ENCODE data around the gene ZNF469. TPM values are rescaled to one million over a fixed set of nuclear protein-coding genes. Genes with fewer than 3 reads are reported as not detected.

Gene ZNF469
- total and polyA plus RNA-seq, 2 donors (not counting 3 experiments of a cell fraction or from before 2014, with no cell fraction given): 0.90 to 5.7 TPM

DNA sequence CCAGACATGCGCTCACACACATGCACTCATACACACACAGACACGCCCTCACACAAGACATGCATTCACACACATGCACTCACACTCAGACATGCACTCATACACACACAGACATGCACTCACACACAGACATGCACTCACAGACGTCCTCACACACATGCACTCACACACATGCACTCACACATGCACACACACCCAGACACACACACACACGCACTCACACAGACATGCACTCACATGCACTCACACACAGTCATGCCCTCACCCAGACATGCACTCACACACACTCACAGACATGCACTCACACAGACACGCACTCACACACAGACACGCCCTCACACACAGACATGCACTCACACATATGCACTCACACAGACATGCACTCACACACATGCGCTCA is 2.1 kb upstream of the ZNF469 start:
- TF ChIP-seq JUN (IDR thresholded peaks at IDR 0.05; ENCODE audit: borderline replicate concordance, insufficient read depth, insufficient read length, low read depth) (no peak), MYC (IDR thresholded peaks at IDR 0.05; ENCODE audit: low read depth, low read length) (no peak), POLR2A (IDR thresholded peaks at IDR 0.05; ENCODE audit: low read depth, low read length) (no peak)
- TF ChIP-seq, protein P1, sequence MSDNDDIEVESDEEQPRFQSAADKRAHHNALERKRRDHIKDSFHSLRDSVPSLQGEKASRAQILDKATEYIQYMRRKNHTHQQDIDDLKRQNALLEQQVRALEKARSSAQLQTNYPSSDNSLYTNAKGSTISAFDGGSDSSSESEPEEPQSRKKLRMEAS (IDR thresholded peaks at IDR 0.05; ENCODE audit: insufficient read depth, insufficient read length): no peak
- FAIRE-seq (no peak), DNase-seq (ENCODE audit: low read depth, low spot score) (no peak)
- Histone ChIP-seq H4K20me1 (replicated peaks; ENCODE audit: control insufficient read depth, extremely low read depth, insufficient read depth, low read length) (no peaks in the 10 kb centered on the region), H3K27ac (ENCODE audit: insufficient read depth, low read depth, low read length) (no peak overlapping the region), H3K9me3 (replicated peaks; ENCODE audit: control insufficient read depth, insufficient read depth, low read length) (no peaks in the 10 kb centered on the region), H3K79me2 (ENCODE audit: control insufficient read depth, insufficient read depth, low read length) (no peaks in the 10 kb centered on the region), H3K36me3 (ENCODE audit: control insufficient read depth in 2 of 2, extremely low read depth in 1 of 2, insufficient read depth in 2 of 2, low read length in 2 of 2) (no peaks in the 10 kb centered on the region), H3K27me3 (ENCODE audit: control insufficient read depth in 2 of 2, insufficient read depth in 2 of 2, low read length in 2 of 2) (peaks cover 7 to 9% of the 10 kb centered on the region in 2 experiments), H3K9me1 (replicated peaks; ENCODE audit: control insufficient read depth, extremely low read depth, insufficient read depth, low read length) (no peaks in the 10 kb centered on the region), H3K4me2 (ENCODE audit: insufficient read depth, low read length) (no peak overlapping the region), H3K4me1 (ENCODE audit: control insufficient read depth, extremely low read depth, insufficient read depth, low read length) (no peaks in the 10 kb centered on the region), H2AFZ (ENCODE audit: low read depth, low read length) (no peak overlapping the region), H3K4me3 (replicated peaks in 1 of 3; ENCODE audit: insufficient read depth in 1 of 3, low read depth in 1 of 3, low read length in 3 of 3) (no peak overlapping the region), H3K9ac (replicated peaks; ENCODE audit: extremely low read depth, insufficient read depth, low read length) (no peak overlapping the region)
- dilution Hi-C loops (cut with MboI; ENCODE audit: extremely low pct_ligation_motif_present, low sequenced_read_pairs) (no loop called here), intact Hi-C loops (cut with micrococcal nuclease) (loop anchor here (5.0 kb wide), 1 partner anchor 188 kb away; no protein-coding TSS in a partner anchor)
- ChIA-PET CTCF (no interaction called here), POLR2A (no interaction called here)
- no TSS peak for BruUV-seq (replicated peaks)

DNA sequence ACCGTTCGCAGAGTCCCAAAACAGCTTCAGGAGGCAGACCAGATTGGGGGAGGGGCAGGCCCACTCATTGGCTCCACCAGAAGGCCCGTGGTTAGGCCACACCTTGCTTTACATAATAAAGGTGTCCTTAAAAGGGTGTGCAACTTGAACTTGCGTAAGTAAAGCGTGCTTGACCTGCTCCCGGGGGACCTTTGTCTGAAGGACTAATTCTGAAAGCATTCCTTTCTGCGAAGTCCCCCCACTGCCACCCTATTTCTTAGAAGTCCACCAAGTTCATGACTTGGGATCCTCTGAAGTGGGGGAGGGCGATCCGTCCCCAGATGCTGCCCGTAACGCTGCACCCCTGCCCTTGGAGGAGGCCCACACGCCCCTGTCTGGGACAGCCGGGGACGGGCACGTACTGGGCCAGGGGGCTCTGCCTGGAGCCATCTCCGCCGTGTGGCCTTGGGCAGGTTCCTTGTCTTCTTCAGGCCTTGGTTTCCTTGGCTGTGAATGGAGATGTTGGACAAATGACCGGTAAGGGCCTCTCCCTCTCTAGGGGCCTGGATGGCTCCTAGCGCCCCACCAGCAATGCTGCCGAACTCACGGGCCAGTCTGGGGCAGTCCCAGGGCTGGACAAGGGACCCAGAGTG is 823 bp upstream of the ZNF469 start:
- no peak for FAIRE-seq
- no peak for DNase-seq (ENCODE audit: low read depth, low spot score)
- Histone ChIP-seq H3K9me1 (replicated peaks; ENCODE audit: control insufficient read depth, extremely low read depth, insufficient read depth, low read length) (no peaks in the 10 kb centered on the region), H2AFZ (ENCODE audit: low read depth, low read length) (no peak overlapping the region), H3K36me3 (ENCODE audit: control insufficient read depth in 2 of 2, extremely low read depth in 1 of 2, insufficient read depth in 2 of 2, low read length in 2 of 2) (no peaks in the 10 kb centered on the region), H3K27ac (ENCODE audit: insufficient read depth, low read depth, low read length) (no peak overlapping the region), H3K27me3 (ENCODE audit: control insufficient read depth in 2 of 2, insufficient read depth in 2 of 2, low read length in 2 of 2) (peaks cover 7 to 9% of the 10 kb centered on the region in 2 experiments), H4K20me1 (replicated peaks; ENCODE audit: control insufficient read depth, extremely low read depth, insufficient read depth, low read length) (no peaks in the 10 kb centered on the region), H3K79me2 (ENCODE audit: control insufficient read depth, insufficient read depth, low read length) (no peaks in the 10 kb centered on the region), H3K9me3 (replicated peaks; ENCODE audit: control insufficient read depth, insufficient read depth, low read length) (no peaks in the 10 kb centered on the region), H3K4me2 (ENCODE audit: insufficient read depth, low read length) (no peak overlapping the region), H3K4me3 (replicated peaks in 1 of 3; ENCODE audit: insufficient read depth in 1 of 3, low read depth in 1 of 3, low read length in 3 of 3) (no peak overlapping the region), H3K9ac (replicated peaks; ENCODE audit: extremely low read depth, insufficient read depth, low read length) (no peak overlapping the region), H3K4me1 (ENCODE audit: control insufficient read depth, extremely low read depth, insufficient read depth, low read length) (no peaks in the 10 kb centered on the region)
- dilution Hi-C loops (cut with MboI; ENCODE audit: extremely low pct_ligation_motif_present, low sequenced_read_pairs) (no loop called here), intact Hi-C loops (cut with micrococcal nuclease) (loop anchor here (5.0 kb wide), 1 partner anchor 190 kb away; no protein-coding TSS in a partner anchor)
- POLR2A ChIA-PET: no interaction called here
- CTCF ChIA-PET: interaction anchor here (1.3 kb wide), 1 partner anchor 83 kb away, joined by 3 read pairs; no protein-coding TSS in a partner anchor
- no TSS peak for BruUV-seq (replicated peaks)
- no peak for TF ChIP-seq FOS (IDR thresholded peaks at IDR 0.05; ENCODE audit: borderline replicate concordance, insufficient read depth, low read length)
- TF ChIP-seq POLR2AphosphoS5 (IDR thresholded peaks at IDR 0.05; ENCODE audit: insufficient read depth, low read depth, low read length): no peak
- no peak for TF ChIP-seq GATA2 (IDR thresholded peaks at IDR 0.05; ENCODE audit: insufficient read depth, insufficient read length, low read depth, low read length)
- TF ChIP-seq JUN (IDR thresholded peaks at IDR 0.05; ENCODE audit: borderline replicate concordance, insufficient read depth, insufficient read length, low read depth): no peak
- no peak for TF ChIP-seq POLR2A (IDR thresholded peaks at IDR 0.05; ENCODE audit: low read depth, low read length)
- TF ChIP-seq EZH2 (IDR thresholded peaks at IDR 0.05; ENCODE audit: borderline replicate concordance, low read depth, low read length, severe bottlenecking): no peak
- TF ChIP-seq, protein P2, sequence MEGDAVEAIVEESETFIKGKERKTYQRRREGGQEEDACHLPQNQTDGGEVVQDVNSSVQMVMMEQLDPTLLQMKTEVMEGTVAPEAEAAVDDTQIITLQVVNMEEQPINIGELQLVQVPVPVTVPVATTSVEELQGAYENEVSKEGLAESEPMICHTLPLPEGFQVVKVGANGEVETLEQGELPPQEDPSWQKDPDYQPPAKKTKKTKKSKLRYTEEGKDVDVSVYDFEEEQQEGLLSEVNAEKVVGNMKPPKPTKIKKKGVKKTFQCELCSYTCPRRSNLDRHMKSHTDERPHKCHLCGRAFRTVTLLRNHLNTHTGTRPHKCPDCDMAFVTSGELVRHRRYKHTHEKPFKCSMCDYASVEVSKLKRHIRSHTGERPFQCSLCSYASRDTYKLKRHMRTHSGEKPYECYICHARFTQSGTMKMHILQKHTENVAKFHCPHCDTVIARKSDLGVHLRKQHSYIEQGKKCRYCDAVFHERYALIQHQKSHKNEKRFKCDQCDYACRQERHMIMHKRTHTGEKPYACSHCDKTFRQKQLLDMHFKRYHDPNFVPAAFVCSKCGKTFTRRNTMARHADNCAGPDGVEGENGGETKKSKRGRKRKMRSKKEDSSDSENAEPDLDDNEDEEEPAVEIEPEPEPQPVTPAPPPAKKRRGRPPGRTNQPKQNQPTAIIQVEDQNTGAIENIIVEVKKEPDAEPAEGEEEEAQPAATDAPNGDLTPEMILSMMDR (IDR thresholded peaks at IDR 0.05; ENCODE audit: extremely low read depth in 1 of 2, insufficient read depth in 1 of 2, low read depth in 1 of 2, low read length in 2 of 2): no peak
- no peak for TF ChIP-seq MYC (IDR thresholded peaks at IDR 0.05; ENCODE audit: low read depth, low read length)
- TF ChIP-seq, protein P1 (IDR thresholded peaks at IDR 0.05; ENCODE audit: insufficient read depth, insufficient read length): no peak
